NOMO-1 (cell line): Measurements from ENCODE around the gene RPN2.
A peak's percentile ranks its signal among the peaks of the same experiment; 100 is the strongest.

Experiments
- DNase-seq, 2 experiments: peaks; one replicate each; lab custom pipeline; 2025; ENCODE audit not compliant: unreplicated experiment in 2 of 2; lab: John Stamatoyannopoulos, UW

Gene RPN2

GRCh38 chr20:37261714-37262113 is 82.6 kb downstream of the RPN2 start, which contains the start of gene GHRH:
Gene GHRH, minus strand, starts transcription at chr20:37261814. Its CDS starts 4,925 bp downstream, at chr20:37256889.
- no peak for DNase-seq

GRCh38 chr20:37262505-37262904 is 83.4 kb downstream of the RPN2 start:
- DNase-seq: no peak

DNA sequence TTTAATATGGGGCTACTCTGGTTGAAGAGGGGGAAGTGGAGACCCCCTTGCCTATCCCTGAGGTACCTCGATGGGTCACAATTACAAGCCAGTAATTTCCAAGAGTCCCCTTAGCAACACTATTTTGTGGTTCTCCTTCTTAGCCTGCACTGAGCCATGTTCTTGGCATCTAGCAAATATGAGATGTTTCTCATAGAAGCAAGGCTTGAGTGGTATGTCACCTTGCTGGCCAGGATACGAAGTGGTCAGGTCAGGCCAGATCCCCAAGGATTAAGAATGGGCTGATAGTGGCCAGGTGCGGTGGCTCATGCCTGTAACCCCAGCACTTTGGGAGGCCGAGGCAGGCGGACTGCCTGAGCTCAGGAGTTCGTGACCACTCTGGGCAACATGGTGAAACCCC is 84.6 kb downstream of the RPN2 start:
- no peak for DNase-seq

DNA sequence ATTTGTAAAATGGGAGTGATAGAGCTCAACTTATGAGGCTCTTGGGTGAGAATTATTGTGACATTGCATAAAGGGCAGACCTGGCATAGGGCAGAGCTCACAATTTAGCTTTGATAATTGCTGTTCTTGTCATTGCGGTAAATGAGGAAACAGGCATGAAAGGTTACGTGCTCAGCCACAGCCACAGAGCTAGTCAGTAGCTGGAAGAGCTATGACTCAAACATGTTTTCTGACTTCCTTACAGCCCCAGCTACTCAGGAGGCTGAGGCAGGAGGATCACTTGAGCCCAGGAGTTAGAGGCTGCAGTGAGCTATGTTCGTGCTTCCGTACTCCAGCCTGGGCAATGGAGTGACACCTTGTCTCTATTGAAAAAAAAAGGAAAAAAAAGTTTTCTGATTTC is 86.0 kb downstream of the RPN2 start:
- peak; percentile 89 to 97 for DNase-seq

- DNase-seq: no peak
Observed at GRCh38 chr20:37266940-37267666, 88.0 kb downstream of the RPN2 start.

GRCh38 chr20:37267667-37268313 is 88.7 kb downstream of the RPN2 start:
- no peak for DNase-seq

DNA sequence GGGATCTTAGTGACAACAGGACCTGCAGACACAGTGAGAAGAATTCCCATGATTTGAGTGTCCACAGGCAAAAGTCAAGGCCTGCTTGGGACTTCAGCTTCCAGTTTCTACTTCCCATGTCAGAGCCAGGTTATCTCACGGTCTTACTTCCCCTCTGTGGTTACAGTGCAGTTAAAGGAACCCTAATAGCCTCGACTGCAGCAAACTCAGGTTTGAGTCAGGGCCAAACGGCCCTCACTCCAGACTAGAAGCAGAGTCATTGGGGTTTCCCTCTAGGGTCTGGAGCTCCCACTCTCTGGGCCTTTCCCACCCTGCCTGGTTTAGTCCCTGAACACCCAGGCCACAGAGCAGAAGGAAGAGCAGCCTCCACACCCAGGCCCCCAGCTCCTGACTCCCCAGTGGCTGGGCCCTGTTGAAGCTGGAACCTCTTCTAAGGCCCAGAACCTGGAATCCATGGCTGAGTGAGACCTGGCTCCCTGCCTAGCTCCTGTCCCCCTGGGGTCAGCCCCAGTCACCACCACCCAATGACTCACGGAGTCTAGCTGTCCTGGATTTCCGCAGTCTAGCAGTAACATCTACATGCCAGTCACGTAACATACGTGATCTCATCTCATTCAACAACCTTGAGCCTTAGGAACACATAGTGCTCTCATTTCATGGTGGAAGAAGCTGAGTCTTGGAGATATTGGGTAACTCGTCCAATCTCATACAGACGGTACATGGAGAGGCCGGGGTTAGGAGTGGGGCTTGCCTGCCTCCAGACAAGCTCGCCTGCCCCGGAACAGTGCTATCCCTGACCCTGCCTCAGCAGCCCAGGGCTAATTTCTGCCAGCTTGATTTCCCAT is 91.7 kb downstream of the RPN2 start:
- peak; percentile 74 to 96 for DNase-seq

- DNase-seq: no peak
Observed at GRCh38 chr20:37271421-37271768, 92.3 kb downstream of the RPN2 start.

DNA sequence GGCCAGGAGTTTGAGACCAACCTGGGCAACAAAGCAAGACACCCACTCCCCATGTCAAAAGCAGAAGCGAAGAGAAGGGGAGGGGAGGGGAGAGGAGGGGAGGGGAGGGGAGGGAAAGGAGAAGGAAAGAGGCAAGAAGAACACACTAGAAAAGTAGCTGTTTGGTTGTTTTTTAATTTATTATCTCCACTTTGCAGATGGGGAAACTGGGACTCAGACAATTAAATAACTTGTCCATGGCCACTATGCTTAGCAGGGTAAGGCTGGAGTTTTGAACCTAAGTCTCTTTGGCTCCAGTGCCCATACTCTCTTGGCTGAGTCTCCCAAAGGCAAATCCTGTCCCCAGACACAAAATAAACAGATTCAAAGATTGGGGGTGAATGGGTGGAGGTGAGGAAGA is 94.9 kb downstream of the RPN2 start:
- DNase-seq: no peak

DNA sequence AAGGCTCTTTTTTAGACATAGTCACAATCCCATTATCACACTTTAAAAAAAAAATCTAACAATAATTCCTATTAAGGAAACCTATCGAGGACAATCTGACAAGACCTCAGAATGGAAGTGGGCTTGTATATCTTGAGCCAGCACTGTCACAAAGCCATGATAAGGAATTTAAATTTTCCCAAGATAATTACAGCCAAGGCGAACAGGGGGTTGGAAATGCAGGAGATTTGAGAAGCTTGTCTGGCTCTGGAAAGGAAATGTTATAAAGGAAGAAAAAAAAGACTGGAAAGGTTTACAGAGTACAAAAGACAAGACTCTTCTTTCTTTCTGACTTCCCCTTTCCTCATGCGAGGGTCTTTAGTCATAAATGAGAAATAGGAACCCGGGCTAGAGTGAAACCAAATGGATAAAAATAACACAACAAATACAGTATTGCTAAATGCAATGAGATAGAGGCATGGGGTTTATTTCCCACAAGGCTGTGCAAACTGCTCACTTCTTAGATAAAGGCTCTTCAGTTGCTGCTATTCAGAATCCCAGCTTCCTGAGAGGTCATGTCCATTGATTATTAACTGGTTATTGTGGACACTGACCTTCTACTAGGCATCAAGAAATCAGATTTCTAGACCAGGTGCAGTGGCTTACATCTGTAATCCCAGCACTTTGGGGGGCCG is 95.9 kb downstream of the RPN2 start:
- peak; percentile 66 to 95 for DNase-seq

DNA sequence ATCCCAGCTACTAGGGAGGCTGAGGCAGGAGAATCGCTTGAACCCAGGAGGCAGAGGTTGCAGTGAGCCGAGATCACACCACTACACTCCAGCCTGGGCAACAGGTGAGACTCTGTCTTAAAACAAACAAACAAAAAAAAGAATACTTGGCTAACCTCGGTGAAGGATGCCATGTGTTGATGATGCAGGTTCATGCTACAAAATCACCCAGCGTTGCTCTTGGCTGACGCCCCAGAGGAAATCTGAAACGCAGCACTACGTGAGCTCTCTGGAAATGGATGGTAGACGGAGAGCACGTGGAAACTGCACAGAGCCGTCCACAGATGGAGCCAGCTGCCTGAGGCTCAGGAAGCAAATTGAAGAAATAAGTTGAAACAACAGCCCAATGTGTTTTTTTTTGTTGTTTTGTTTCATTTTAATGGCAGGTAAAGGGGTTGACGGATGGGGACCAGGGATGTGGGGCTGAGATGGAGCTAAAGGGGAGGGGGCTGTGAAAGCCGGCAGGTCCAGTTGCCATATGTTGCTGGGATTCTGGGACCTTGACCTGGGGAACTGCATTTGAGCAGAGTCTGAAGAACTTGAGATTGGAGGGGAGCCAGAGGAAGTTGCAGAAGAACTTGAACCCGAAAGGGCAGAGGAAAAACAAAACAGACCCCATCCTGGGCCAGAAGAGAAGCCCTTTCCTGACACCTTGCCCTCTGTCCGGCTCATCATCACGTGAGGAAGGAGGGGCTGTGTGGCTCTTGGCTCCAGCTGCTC is 97.5 kb downstream of the RPN2 start:
- peak; percentile 29 to 41 for DNase-seq

DNA sequence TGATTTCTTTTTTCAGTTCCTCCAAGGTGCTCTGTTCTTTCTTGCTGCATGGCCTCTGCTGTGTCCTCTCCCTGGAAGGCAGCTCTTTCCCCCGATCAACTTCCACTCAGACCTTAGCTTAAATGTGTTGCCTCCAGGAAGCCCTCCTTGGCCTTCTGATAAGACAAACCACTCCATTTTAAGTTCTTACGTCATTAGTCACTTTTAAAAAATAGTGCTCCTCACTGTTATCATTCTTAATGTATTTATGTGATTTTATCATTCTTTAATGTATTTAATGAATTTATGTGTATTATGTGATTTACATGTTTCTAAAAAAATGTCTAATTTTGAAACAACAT is 98.1 kb downstream of the RPN2 start:
- DNase-seq: no peak

GRCh38 chr20:37278966-37279590 is 99.9 kb downstream of the RPN2 start:
- no peak for DNase-seq

DNA sequence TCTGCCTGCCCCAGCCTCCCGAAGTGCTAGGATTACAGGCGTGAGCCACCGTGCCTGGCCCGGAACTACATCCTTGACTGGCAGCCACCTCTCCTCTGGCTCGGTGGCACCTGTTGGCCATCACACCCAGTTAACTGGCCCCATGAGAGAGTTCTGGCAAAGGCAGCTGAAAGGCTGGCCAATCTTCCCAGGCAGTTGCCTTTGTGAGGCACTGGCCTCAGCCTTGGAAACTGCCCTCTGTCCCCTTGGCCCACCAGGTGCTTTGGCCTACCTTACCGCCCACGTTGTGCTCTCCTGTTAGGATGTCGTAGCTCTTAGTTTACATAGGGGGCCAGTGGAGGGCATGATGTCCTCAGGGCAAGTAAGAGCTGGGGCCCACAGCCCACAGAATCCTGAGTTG is 100.7 kb downstream of the RPN2 start:
- DNase-seq: no peak

DNA sequence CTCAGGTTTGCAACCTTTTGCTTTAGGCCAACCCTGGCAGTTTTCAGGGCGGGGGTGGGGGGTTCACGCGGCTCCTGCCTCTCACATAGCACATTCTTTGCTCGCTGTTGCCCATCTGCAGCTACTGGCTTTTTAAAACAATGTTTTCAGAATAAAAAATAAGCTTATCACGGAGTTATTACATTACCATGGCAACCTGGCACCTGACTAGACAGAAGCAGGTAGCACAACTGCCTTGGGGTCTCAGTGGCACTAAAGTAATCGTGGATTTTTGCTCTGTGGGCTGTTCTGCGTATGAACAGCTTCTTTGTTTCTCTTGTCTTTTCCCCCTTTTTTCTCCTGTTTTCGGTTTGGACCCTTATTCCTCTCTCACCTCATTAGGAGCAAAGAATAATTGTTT is 101.3 kb downstream of the RPN2 start:
- no peak for DNase-seq

DNA sequence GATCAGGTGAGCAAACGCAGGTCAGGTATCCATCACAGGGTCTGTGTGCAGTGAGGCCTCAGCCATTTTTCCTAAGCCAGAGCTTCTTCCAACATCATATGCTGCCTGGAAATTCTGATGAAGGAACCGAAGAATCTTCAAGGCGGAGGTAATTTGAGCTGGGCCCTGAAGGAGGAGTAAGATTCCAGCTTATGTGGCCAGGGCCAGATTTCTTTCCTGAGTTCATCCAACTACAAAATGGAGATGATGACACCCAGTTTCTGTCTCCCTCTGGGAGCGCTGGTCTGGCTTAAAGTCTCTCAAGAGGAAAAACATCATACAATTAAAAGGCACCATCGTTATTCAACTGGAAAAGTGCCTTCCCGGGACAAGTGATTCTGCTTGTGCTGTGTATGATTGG is 103.4 kb downstream of the RPN2 start:
- DNase-seq: no peak

DNA sequence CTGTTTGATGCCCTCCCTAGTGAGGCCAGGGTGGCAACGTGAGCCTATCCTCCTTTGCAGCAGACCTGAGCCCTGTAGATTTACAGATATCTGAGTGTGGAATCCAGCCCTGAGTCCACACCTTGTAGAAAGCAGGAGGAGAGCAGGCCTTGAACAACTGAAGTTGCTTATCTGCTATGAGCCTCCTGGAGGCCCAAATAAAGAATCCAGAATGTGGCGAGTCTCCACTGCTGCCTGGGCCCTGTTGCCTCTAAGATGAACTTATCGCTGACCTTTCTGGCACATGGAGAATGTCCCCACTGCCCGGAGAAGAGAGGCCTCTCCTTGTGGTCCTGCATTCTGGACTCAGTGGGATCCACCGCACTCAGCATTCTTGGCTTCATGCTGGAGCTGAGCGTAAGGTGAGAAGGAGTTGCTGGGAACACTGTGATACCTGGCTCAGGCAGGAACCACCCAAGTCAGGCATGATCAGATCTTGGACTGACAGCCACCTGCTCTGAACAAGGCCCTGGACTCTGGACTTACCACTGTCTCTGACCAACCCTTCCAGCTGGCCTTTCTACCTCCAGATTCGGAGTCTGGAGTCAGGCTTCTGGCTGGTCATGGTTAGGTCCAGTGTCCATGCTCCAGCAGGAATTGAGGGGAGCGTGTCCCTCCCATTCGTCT is 104.5 kb downstream of the RPN2 start:
- DNase-seq: no peak

DNA sequence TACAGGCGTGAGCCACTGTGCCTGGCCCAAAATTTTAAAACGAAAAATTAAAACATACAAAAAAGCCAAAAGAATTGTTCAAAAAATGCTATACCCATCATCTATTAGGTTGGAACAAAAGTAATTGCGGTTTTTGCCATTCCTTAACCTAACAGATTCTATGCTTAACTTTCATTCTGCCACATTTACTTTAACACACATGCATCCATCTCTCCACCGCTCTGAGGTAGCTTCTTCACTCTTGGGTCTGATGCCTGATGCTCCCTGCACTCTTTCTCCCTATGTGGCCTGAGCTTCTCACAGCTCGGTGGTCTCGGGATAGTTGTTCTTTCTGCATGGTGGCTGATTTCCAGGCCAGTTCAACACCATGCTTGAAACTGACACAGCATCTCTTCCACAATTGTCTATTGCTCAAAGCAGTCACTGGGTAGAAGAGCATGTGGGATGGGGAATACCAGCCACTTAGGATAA is 105.6 kb downstream of the RPN2 start:
- DNase-seq: no peak

DNA sequence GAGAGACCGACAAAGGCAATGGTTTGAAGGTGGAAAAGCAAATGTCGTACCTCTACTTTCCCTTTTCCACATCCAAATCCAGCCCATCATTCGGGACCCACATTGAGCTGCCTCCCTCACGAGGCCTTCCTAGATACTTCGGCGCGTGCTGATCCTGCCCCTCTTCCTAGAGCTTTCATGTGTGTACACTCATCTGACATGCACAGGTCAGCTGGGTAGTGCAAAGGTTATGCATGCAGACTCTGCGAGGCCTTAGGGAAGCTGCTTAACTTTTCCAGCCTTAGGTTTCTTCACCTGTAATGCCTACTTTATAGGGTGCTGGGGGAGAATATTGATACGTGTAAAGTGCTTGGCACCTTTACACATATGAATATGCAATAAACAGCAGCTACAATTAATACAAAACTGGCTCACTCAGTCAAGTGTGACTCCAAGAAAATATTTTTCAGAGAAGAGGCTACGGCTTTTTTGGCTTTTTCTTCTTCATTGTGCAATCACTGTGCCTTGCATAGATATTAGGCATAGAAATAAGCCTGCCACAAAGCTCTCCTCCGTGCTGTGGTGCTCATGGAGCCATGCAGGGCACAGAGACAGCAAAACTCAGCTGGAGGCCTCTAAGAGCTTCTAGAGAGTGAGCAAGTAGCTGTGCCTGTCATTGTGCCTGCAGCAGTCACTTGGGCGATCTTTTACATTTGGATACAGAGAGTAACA is 106.7 kb downstream of the RPN2 start:
- no peak for DNase-seq
